ENCODE data around the gene AXL. TPM values are rescaled to one million over a fixed set of nuclear protein-coding genes. Genes with fewer than 3 reads are reported as not detected.

The AXL gene
- total and polyA plus RNA-seq, 9 of the 15 experiments (the other 6 are each of a cell fraction or from before 2014, with no cell fraction given), result 0.80 to 6.6 (median 1.6) TPM

- TF ChIP-seq SAFB2 (IDR thresholded peaks at IDR 0.05; ENCODE audit: borderline replicate concordance, low read depth, low read length, severe bottlenecking) (no peak), ZBTB1 (CRISPR knock-in tag; IDR thresholded peaks at IDR 0.05; ENCODE audit: borderline replicate concordance, low read depth) (no peak), EP400 (IDR thresholded peaks at IDR 0.05) (no peak), ZNF778 (CRISPR knock-in tag; IDR thresholded peaks at IDR 0.05) (no peak), ATF3 (IDR thresholded peaks at IDR 0.05) (no peak), ATF3 (CRISPR knock-in tag; conservative IDR thresholded peaks at IDR 0.05) (0 out of 2 replicates have a peak, but pooled peaks have one; percentile 36), KLF1 (tag; IDR thresholded peaks at IDR 0.05) (no peak), CREB5 (CRISPR knock-in tag; IDR thresholded peaks at IDR 0.05) (0 out of 2 replicates have a peak, but pooled peaks have one; percentile 35), KLF13 (tag; IDR thresholded peaks at IDR 0.05; ENCODE audit: borderline replicate concordance, low read depth) (no peak), PRDM10 (IDR thresholded peaks at IDR 0.05; ENCODE audit: partially characterized antibody) (no peak), ZBTB33 (CRISPR knock-in tag; IDR thresholded peaks at IDR 0.05) (peak; percentile 83; the same call in 1 of the 2 replicates), ZNF395 (CRISPR knock-in tag; IDR thresholded peaks at IDR 0.05) (no peak), HINFP (tag; conservative IDR thresholded peaks at IDR 0.05; ENCODE audit: low read depth) (no peak), EHMT2 (IDR thresholded peaks at IDR 0.05) (no peak)
These were observed 89.6 kb downstream of the AXL start (continued) for GRCh38 chr19:41308450-41309179.
